WTC11 (cell line): ENCODE data around the gene MRC2. TPM values are rescaled to one million over a fixed set of nuclear protein-coding genes. Genes with fewer than 3 reads are reported as not detected.

Experiments
- ATAC-seq: fragments of 200-7000 bp; cut with Tn5 transposase; 2 replicates; pipeline ENCODE4 v1.10.0; 2021; ENCODE audit warnings: mild to moderate bottlenecking, moderate library complexity
- CTCF ChIA-PET: fragments of 300-600 bp; sonication (Branson Sonifier 250); formaldehyde crosslinking; loops from one replicate; lab custom pipeline; 2021; ENCODE audit warnings: antibody characterized with exemption; lab: Charles Lee
- POLR2A ChIA-PET: fragments of 350-600 bp; sonication (Branson Sonifier 250); formaldehyde crosslinking; loops from one replicate; lab custom pipeline; 2021; ENCODE audit warnings: antibody characterized with exemption; lab: Charles Lee
- DNase-seq: peaks from one replicate; pipeline ENCODE4 v3.0.0; 2021; ENCODE audit warnings: low spot score
- H3K27ac Mint-ChIP-seq: 2 replicates; pipeline ENCODE4 v1.8.0; 2021; ENCODE audit warnings: mixed read lengths
- H3K27me3 Mint-ChIP-seq: 2 replicates; pipeline ENCODE4 v1.8.0; 2021; ENCODE audit warnings: low read depth, mild to moderate bottlenecking, moderate library complexity, mixed read lengths
- H3K36me3 Mint-ChIP-seq: 2 replicates; pipeline ENCODE4 v1.8.0; 2021; ENCODE audit warnings: mixed read lengths
- H3K4me1 Mint-ChIP-seq: 2 replicates; pipeline ENCODE4 v1.8.0; 2022; ENCODE audit warnings: mixed read lengths
- H3K4me3 Mint-ChIP-seq: 2 replicates; pipeline ENCODE4 v1.8.0; 2021; ENCODE audit warnings: mild to moderate bottlenecking, moderate library complexity, mixed read lengths
- H3K9me3 Mint-ChIP-seq: 2 replicates; pipeline ENCODE4 v1.8.0; 2021; ENCODE audit warnings: mixed read lengths
- ARID4B ChIP-seq: sonication (generic); formaldehyde crosslinking; IDR thresholded peaks from 2 replicates; pipeline ENCODE4 v1.8.0; 2023; ENCODE audit warnings: missing genetic modification reagents, mild to moderate bottlenecking, borderline replicate concordance
- ELF4 ChIP-seq: sonication (generic); formaldehyde crosslinking; IDR thresholded peaks from 2 replicates; pipeline ENCODE4 v1.8.1; 2022; ENCODE audit warnings: low read depth, mild to moderate bottlenecking, moderate library complexity, missing genetic modification reagents
- FOXP1 ChIP-seq: sonication (generic); formaldehyde crosslinking; IDR thresholded peaks from 2 replicates; pipeline ENCODE4 v1.8.0; 2022; ENCODE audit warnings: missing genetic modification reagents, mild to moderate bottlenecking, moderate library complexity, borderline replicate concordance
- GABPB1 ChIP-seq: sonication (generic); formaldehyde crosslinking; IDR thresholded peaks from 2 replicates; pipeline ENCODE4 v1.8.1; 2023; ENCODE audit warnings: mild to moderate bottlenecking, missing genetic modification reagents
- MLX ChIP-seq: sonication (generic); formaldehyde crosslinking; IDR thresholded peaks from 2 replicates; pipeline ENCODE4 v1.8.1; 2023; ENCODE audit warnings: mild to moderate bottlenecking, missing genetic modification reagents, moderate library complexity
- PRDM15 ChIP-seq: sonication (generic); formaldehyde crosslinking; IDR thresholded peaks from 2 replicates; pipeline ENCODE4 v1.8.0; 2022; ENCODE audit warnings: missing genetic modification reagents
- TP53 ChIP-seq: sonication (generic); formaldehyde crosslinking; IDR thresholded peaks from 2 replicates; pipeline ENCODE4 v1.8.1; 2023; ENCODE audit warnings: mild to moderate bottlenecking, missing genetic modification reagents
- ZBTB21 ChIP-seq: sonication (generic); formaldehyde crosslinking; IDR thresholded peaks from 2 replicates; pipeline ENCODE4 v1.8.1; 2023; ENCODE audit warnings: mild to moderate bottlenecking, missing genetic modification reagents, borderline replicate concordance
- ZBTB43 ChIP-seq: sonication (generic); formaldehyde crosslinking; IDR thresholded peaks from 2 replicates; pipeline ENCODE4 v1.8.1; 2023; ENCODE audit warnings: mild to moderate bottlenecking, missing genetic modification reagents
- ZNF263 ChIP-seq: sonication (generic); formaldehyde crosslinking; IDR thresholded peaks from 2 replicates; pipeline ENCODE4 v1.8.1; 2022; ENCODE audit warnings: low read depth, mild to moderate bottlenecking, moderate library complexity, missing genetic modification reagents
- ZNF317 ChIP-seq: sonication (generic); formaldehyde crosslinking; IDR thresholded peaks from 2 replicates; pipeline ENCODE4 v1.8.1; 2023; ENCODE audit warnings: low read depth, mild to moderate bottlenecking, moderate library complexity, missing genetic modification reagents, borderline replicate concordance
- ZNF416 ChIP-seq: fragments of 250-450 bp; sonication (Bioruptor Pico); IDR thresholded peaks from 2 replicates; pipeline ENCODE4 v1.9.0; 2021; ENCODE audit warnings: mild to moderate bottlenecking, inconsistent platforms
- ZNF423 ChIP-seq: fragments of 250-450 bp; sonication (Bioruptor Pico); IDR thresholded peaks from 2 replicates; pipeline ENCODE4 v2.1.2; 2022; ENCODE audit warnings: mild to moderate bottlenecking, moderate library complexity
- ZNF532 ChIP-seq: fragments of 250-450 bp; sonication (Bioruptor Pico); IDR thresholded peaks from 2 replicates; pipeline ENCODE4 v1.9.0; 2021; ENCODE audit warnings: mild to moderate bottlenecking, borderline replicate concordance
- total RNA-seq: library from RNA; stranded (reverse); gene quantifications from 3 replicates; pipeline ENCODE4 v1.2.3, GENCODE V29; 2021

Gene MRC2
- total RNA-seq, 1 experiment from 2014 or later: 35.3 TPM

- TF ChIP-seq ZNF416 (no peak), ZNF423 (CRISPR knock-in tag) (no peak), ZNF263 (CRISPR knock-in tag) (no peak), ELF4 (no peak), MLX (CRISPR knock-in tag) (no peak), ZBTB21 (CRISPR knock-in tag) (no peak)
- POLR2A ChIA-PET: no interaction called here
- no peaks in the 10 kb centered on the region for H3K27me3 Mint-ChIP-seq
Observed at GRCh38 chr17:62689441-62690167, 62.1 kb downstream of the MRC2 start.

GRCh38 chr17:62690168-62690897, 62.9 kb downstream of the MRC2 start:
- POLR2A ChIA-PET: no interaction called here
- Mint-ChIP-seq H3K27me3 (no peaks in the 10 kb centered on the region), H3K36me3 (peaks cover 11% of the 10 kb centered on the region), H3K9me3 (peaks cover 10% of the 10 kb centered on the region), H3K4me1 (peaks cover 10% of the 10 kb centered on the region), H3K4me3 (no peak overlapping the region), H3K27ac (no peak overlapping the region)
- ATAC-seq (no peak), DNase-seq (no peak)
- no peak for TF ChIP-seq ZNF532 (CRISPR knock-in tag)
- no peak for TF ChIP-seq ZBTB43
- no peak for TF ChIP-seq ARID4B (CRISPR knock-in tag)
- TF ChIP-seq GABPB1: no peak
- no peak for TF ChIP-seq TP53
- TF ChIP-seq FOXP1 (CRISPR knock-in tag): no peak
- TF ChIP-seq PRDM15: no peak
- no peak for TF ChIP-seq ZNF317 (CRISPR knock-in tag)
- CTCF ChIA-PET: interaction anchor here (1.1 to 3.3 kb wide), 7 partner anchors 11 to 138 kb away, joined by 3 to 14 read pairs (median 3); no protein-coding TSS in a partner anchor

More at GRCh38 chr17:62689441-62690167, 62.1 kb downstream of the MRC2 start:
- H3K9me3 Mint-ChIP-seq: peaks cover 15% of the 10 kb centered on the region
- H3K4me3 Mint-ChIP-seq: no peak overlapping the region
- no peak overlapping the region for H3K27ac Mint-ChIP-seq
- DNase-seq: no peak
- ATAC-seq: no peak
- H3K36me3 Mint-ChIP-seq: peaks cover 18% of the 10 kb centered on the region
- H3K4me1 Mint-ChIP-seq: peaks cover 10% of the 10 kb centered on the region
- CTCF ChIA-PET: interaction anchor here (1.1 to 1.3 kb wide), 6 partner anchors 16 to 137 kb away, joined by 3 to 5 read pairs (median 3); no protein-coding TSS in a partner anchor
